ENCODE data around the gene PTPRJ. TPM values are rescaled to one million over a fixed set of nuclear protein-coding genes. Genes with fewer than 3 reads are reported as not detected.

PTPRJ gene
- total and polyA plus RNA-seq, 2 of the 4 experiments (the other 2 are of a cell fraction) = 5.6 to 14.9 TPM

DNA sequence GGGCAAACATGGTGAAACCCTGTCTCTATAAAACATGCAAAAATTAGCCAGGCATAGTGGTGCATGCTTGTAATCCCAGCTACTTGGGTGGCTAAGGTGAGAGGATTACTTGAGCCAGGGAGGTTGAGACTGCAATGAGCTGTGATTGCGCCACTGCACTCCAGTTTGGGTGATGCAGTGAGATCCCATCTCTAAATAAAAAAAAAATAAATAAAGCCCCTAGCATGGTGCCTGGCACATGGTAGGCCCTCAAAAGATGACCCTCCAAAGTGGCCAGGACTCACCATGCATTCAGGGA lies 74.6 kb downstream of the PTPRJ start:
- H3K4me3 ChIP-seq (ENCODE audit: insufficient read depth, low read depth, low read length) = no peak overlapping the region
- no peak overlapping the region for H2BK15ac ChIP-seq (ENCODE audit: low read depth, low read length)
- ChIA-PET POLR2A (ENCODE audit: unreplicated experiment) (no interaction called here), CTCF (interaction anchor here (1.0 kb wide), 1 partner anchor 9 kb away, joined by 3 read pairs; no protein-coding TSS in a partner anchor)
- no peak overlapping the region for H3K9ac ChIP-seq (ENCODE audit: low read depth, low read length)
- no peak overlapping the region for H3K18ac ChIP-seq (ENCODE audit: low read depth, low read length)
- H3K27me3 ChIP-seq (ENCODE audit: control insufficient read depth, insufficient read depth, low read length) = no peaks in the 10 kb centered on the region
- peaks cover 22% of the 10 kb centered on the region for H3K4me1 ChIP-seq (ENCODE audit: control insufficient read depth, insufficient read depth, low read length)
- no CpG with 5 or more reads among the region's 1 CpG for WGBS, 2 experiments (ENCODE audit: extremely low coverage in 2 of 2, insufficient read length in 1 of 2)
- peak overlapping the region; percentile 4; the same call in 1 of the 2 replicates for H2BK120ac ChIP-seq (ENCODE audit: low read depth, low read length)
- in situ Hi-C loops (cut with MboI; ENCODE audit: low sequenced_read_pairs) = no loop called here
- BruUV-seq (replicated peaks) = no TSS peak
- peaks cover 31% of the 10 kb centered on the region for H3K9me1 ChIP-seq (ENCODE audit: insufficient read depth, low read length)
- ATAC-seq (ENCODE audit: low read depth) = no peak
- no peak overlapping the region for H4K8ac ChIP-seq (ENCODE audit: low read depth in 2 of 2, low read length in 2 of 2)
- no peak overlapping the region for H3K14ac ChIP-seq (replicated peaks; ENCODE audit: low read depth, low read length)
- peaks cover 51 to 74% of the 10 kb centered on the region in 2 experiments for H3K79me1 ChIP-seq (ENCODE audit: low read depth in 1 of 2, low read length in 2 of 2)
- no peak overlapping the region for H2BK5ac ChIP-seq (ENCODE audit: low read depth, low read length, poor library complexity, severe bottlenecking)
- DNase-seq = no peak
- dilution Hi-C loops (cut with HindIII; ENCODE audit: low sequenced_read_pairs, unreplicated experiment) = no loop called here
- no peak overlapping the region for H3K4me2 ChIP-seq (ENCODE audit: low read depth, low read length)
- H3K56ac ChIP-seq (ENCODE audit: extremely low read depth, insufficient read depth, low read length) = no peak overlapping the region
- intact Hi-C loops (cut with micrococcal nuclease) = no loop called here
- no peak overlapping the region for H3K27ac ChIP-seq (ENCODE audit: insufficient read depth, low read length)
- H3K23ac ChIP-seq (ENCODE audit: low read depth, low read length) = no peak overlapping the region
- H4K20me1 ChIP-seq (ENCODE audit: insufficient read depth, low read length) = peaks cover 24% of the 10 kb centered on the region; the same call in 1 of the 2 replicates
- H3K4ac ChIP-seq (ENCODE audit: low read depth, low read length) = no peak overlapping the region
- no peak overlapping the region for H4K5ac ChIP-seq (ENCODE audit: low read depth, low read length)
- H3K9me3 ChIP-seq (ENCODE audit: control insufficient read depth, insufficient read depth, low read length) = no peaks in the 10 kb centered on the region
- no peak overlapping the region for H2AK9ac ChIP-seq (replicated peaks; ENCODE audit: low read depth, low read length, poor library complexity)
- H4K91ac ChIP-seq (ENCODE audit: insufficient read depth, low read depth, low read length) = no peak overlapping the region
- no peak overlapping the region for H2AK5ac ChIP-seq (ENCODE audit: low read depth, low read length)
- H3K36me3 ChIP-seq (ENCODE audit: control insufficient read depth, insufficient read depth, low read length) = no peaks in the 10 kb centered on the region
- TF ChIP-seq MXI1 (IDR thresholded peaks at IDR 0.05; ENCODE audit: borderline replicate concordance, low read depth, low read length) = no peak
- peak; percentile 42; the same call in 1 of the 2 replicates for TF ChIP-seq CEBPB (IDR thresholded peaks at IDR 0.05; ENCODE audit: low read depth, low read length)
- H2AFZ ChIP-seq (replicated peaks; ENCODE audit: low read length, poor library complexity) = no peak overlapping the region
- no peak overlapping the region for H2BK20ac ChIP-seq (ENCODE audit: low read depth, low read length)
